Gastrocnemius medialis (tissue), 4 donors: ENCODE data around the gene MSANTD2.

Experiments
- CTCF ChIP-seq, 5 experiments: fragments of 450-650 bp in 3 of 5; fragments of 200-600 bp in 2 of 5; sonication (generic) in 2 of 5; IDR thresholded peaks in 4 of 5; conservative IDR thresholded peaks in 1 of 5; 1 replicate in 4 of 5; 2 replicates in 1 of 5; pipeline ENCODE4 v1.5.1; 2016 to 2019; ENCODE audit warnings: antibody characterized with exemption in 5 of 5, mild to moderate bottlenecking in 3 of 5, moderate library complexity in 3 of 5
- POLR2A ChIP-seq, 2 donors: fragments of 450-650 bp; IDR thresholded peaks; one replicate each; pipeline ENCODE4 v1.6.1; 2017; ENCODE audit warnings: antibody characterized with exemption in 2 of 2, mild to moderate bottlenecking in 2 of 2, moderate library complexity in 2 of 2

- TF ChIP-seq CTCF (IDR thresholded peaks at IDR 0.05 in 4 of 5, conservative IDR thresholded peaks at IDR 0.05 in 1 of 5), result no peak
- no peak for TF ChIP-seq POLR2A (IDR thresholded peaks at IDR 0.05)
Observed at GRCh38 chr11:124762624-124763155, 37.5 kb downstream of the MSANTD2 start.
